ENCODE results near the gene PARG.
"Not testable (repeated sequence)": the region's sequence is repeated elsewhere in the genome, so short reads cannot be mapped to it uniquely, and the experiment has no call there.

The PARG gene

GRCh38 chr10:49871462-49871861, 70.4 kb downstream of the PARG start:
- not testable (repeated sequence) for H3K4me3 Mint-ChIP-seq; H3K27me3 Mint-ChIP-seq; H3K27ac Mint-ChIP-seq; DNase-seq; H3K4me1 Mint-ChIP-seq; ATAC-seq; H3K36me3 Mint-ChIP-seq (ENCODE audit: low read depth); H3K9me3 Mint-ChIP-seq

GRCh38 chr10:49859933-49860332, 81.9 kb downstream of the PARG start:
- not testable (repeated sequence) for H3K4me3 Mint-ChIP-seq; DNase-seq; H3K36me3 Mint-ChIP-seq (ENCODE audit: low read depth); ATAC-seq; H3K27ac Mint-ChIP-seq; H3K27me3 Mint-ChIP-seq; H3K4me1 Mint-ChIP-seq; H3K9me3 Mint-ChIP-seq

- H3K4me1 Mint-ChIP-seq; H3K27ac Mint-ChIP-seq; ATAC-seq; H3K36me3 Mint-ChIP-seq (ENCODE audit: low read depth); DNase-seq; H3K4me3 Mint-ChIP-seq; H3K9me3 Mint-ChIP-seq; H3K27me3 Mint-ChIP-seq: not testable (repeated sequence)
Observed at GRCh38 chr10:49858697-49859382, 83.0 kb downstream of the PARG start.

- DNase-seq; H3K36me3 Mint-ChIP-seq (ENCODE audit: low read depth); H3K27ac Mint-ChIP-seq; H3K9me3 Mint-ChIP-seq; ATAC-seq; H3K4me3 Mint-ChIP-seq; H3K27me3 Mint-ChIP-seq; H3K4me1 Mint-ChIP-seq: not testable (repeated sequence)
Observed at GRCh38 chr10:49849520-49849919, 92.3 kb downstream of the PARG start.

- Mint-ChIP-seq H3K4me3 (no peak overlapping the region), H3K9me3 (no peaks in the 10 kb centered on the region), H3K4me1 (no peaks in the 10 kb centered on the region), H3K36me3 (ENCODE audit: low read depth) (peaks cover 21% of the 10 kb centered on the region), H3K27me3 (no peaks in the 10 kb centered on the region), H3K27ac (no peak overlapping the region)
- no peak for ATAC-seq
- DNase-seq, result no peak
Observed at GRCh38 chr10:49844775-49845595, 96.8 kb downstream of the PARG start.

GRCh38 chr10:49842333-49842628, 99.5 kb downstream of the PARG start:
- H3K4me3 Mint-ChIP-seq, H3K27ac Mint-ChIP-seq, H3K4me1 Mint-ChIP-seq, ATAC-seq, H3K27me3 Mint-ChIP-seq, H3K9me3 Mint-ChIP-seq, DNase-seq: not testable (repeated sequence)
- H3K36me3 Mint-ChIP-seq (ENCODE audit: low read depth), result peaks cover 37% of the 10 kb centered on the region

GRCh38 chr10:49841615-49842332, 100.1 kb downstream of the PARG start:
- no peak for DNase-seq
- Mint-ChIP-seq H3K27me3 (no peaks in the 10 kb centered on the region), H3K36me3 (ENCODE audit: low read depth) (peaks cover 38% of the 10 kb centered on the region), H3K27ac (no peak overlapping the region), H3K4me3 (no peak overlapping the region), H3K9me3 (no peaks in the 10 kb centered on the region), H3K4me1 (no peaks in the 10 kb centered on the region)
- no peak for ATAC-seq

GRCh38 chr10:49837685-49838084, 104.1 kb downstream of the PARG start:
- no peak for ATAC-seq
- no peaks in the 10 kb centered on the region for H3K27me3 Mint-ChIP-seq
- DNase-seq, result no peak
- no peaks in the 10 kb centered on the region for H3K9me3 Mint-ChIP-seq
- peaks cover 23% of the 10 kb centered on the region for H3K36me3 Mint-ChIP-seq (ENCODE audit: low read depth)
- no peak overlapping the region for H3K4me3 Mint-ChIP-seq
- no peak overlapping the region for H3K27ac Mint-ChIP-seq
- no peaks in the 10 kb centered on the region for H3K4me1 Mint-ChIP-seq

- H3K9me3 Mint-ChIP-seq, result no peaks in the 10 kb centered on the region
- no peak overlapping the region for H3K4me3 Mint-ChIP-seq
- no peak for ATAC-seq
- peaks cover 26% of the 10 kb centered on the region for H3K36me3 Mint-ChIP-seq (ENCODE audit: low read depth)
- H3K27ac Mint-ChIP-seq, result no peak overlapping the region
- no peaks in the 10 kb centered on the region for H3K27me3 Mint-ChIP-seq
- no peaks in the 10 kb centered on the region for H3K4me1 Mint-ChIP-seq
- DNase-seq, result no peak
Observed at GRCh38 chr10:49837051-49837478, 104.8 kb downstream of the PARG start.

GRCh38 chr10:49834976-49835375, 106.9 kb downstream of the PARG start:
- Mint-ChIP-seq H3K27ac (no peak overlapping the region), H3K36me3 (ENCODE audit: low read depth) (peaks cover 35% of the 10 kb centered on the region), H3K4me3 (no peak overlapping the region), H3K9me3 (no peaks in the 10 kb centered on the region), H3K4me1 (peaks cover 4% of the 10 kb centered on the region), H3K27me3 (no peaks in the 10 kb centered on the region)
- DNase-seq (no peak), ATAC-seq (no peak)

GRCh38 chr10:49834201-49834600, 107.6 kb downstream of the PARG start:
- Mint-ChIP-seq H3K4me3 (no peak overlapping the region), H3K36me3 (ENCODE audit: low read depth) (peaks cover 27% of the 10 kb centered on the region), H3K4me1 (peaks cover 4% of the 10 kb centered on the region), H3K27me3 (no peaks in the 10 kb centered on the region), H3K27ac (no peak overlapping the region), H3K9me3 (no peaks in the 10 kb centered on the region)
- ATAC-seq (no peak), DNase-seq (no peak)

- no peak for ATAC-seq
- H3K4me3 Mint-ChIP-seq, result no peak overlapping the region
- no peak overlapping the region for H3K27ac Mint-ChIP-seq
- H3K27me3 Mint-ChIP-seq, result no peaks in the 10 kb centered on the region
- H3K9me3 Mint-ChIP-seq, result no peaks in the 10 kb centered on the region
- no peak for DNase-seq
- H3K4me1 Mint-ChIP-seq, result peaks cover 4% of the 10 kb centered on the region
- H3K36me3 Mint-ChIP-seq (ENCODE audit: low read depth), result peaks cover 22% of the 10 kb centered on the region
Observed at GRCh38 chr10:49833168-49833567, 108.7 kb downstream of the PARG start.

- H3K27me3 Mint-ChIP-seq, result no peaks in the 10 kb centered on the region
- H3K36me3 Mint-ChIP-seq (ENCODE audit: low read depth), result peaks cover 30% of the 10 kb centered on the region
- peaks cover 4% of the 10 kb centered on the region for H3K4me1 Mint-ChIP-seq
- DNase-seq, result no peak
- no peak overlapping the region for H3K4me3 Mint-ChIP-seq
- ATAC-seq, result no peak
- H3K27ac Mint-ChIP-seq, result no peak overlapping the region
- H3K9me3 Mint-ChIP-seq, result no peaks in the 10 kb centered on the region
Observed at GRCh38 chr10:49831352-49832035, 110.3 kb downstream of the PARG start.

- H3K36me3 Mint-ChIP-seq (ENCODE audit: low read depth), result peaks cover 35% of the 10 kb centered on the region
- no peak for ATAC-seq
Observed at GRCh38 chr10:49830846-49831245, 111.0 kb downstream of the PARG start.

More at GRCh38 chr10:49830846-49831245, 111.0 kb downstream of the PARG start:
- H3K27me3 Mint-ChIP-seq, result no peaks in the 10 kb centered on the region
- no peaks in the 10 kb centered on the region for H3K9me3 Mint-ChIP-seq
- peaks cover 4% of the 10 kb centered on the region for H3K4me1 Mint-ChIP-seq
- no peak overlapping the region for H3K4me3 Mint-ChIP-seq
- H3K27ac Mint-ChIP-seq, result no peak overlapping the region
- no peak for DNase-seq

Measured in activated naive CD8-positive, alpha-beta T cell treated with anti-CD3 and anti-CD28 coated beads, Interleukin-2, amount 50 U/mL, for 24 hours (primary cell).